K562 (cell line): ENCODE data around the gene PEX11A. TPM values are rescaled to one million over a fixed set of nuclear protein-coding genes. Genes with fewer than 3 reads are reported as not detected.

Source experiments
- ARNT ChIP-seq, 2 experiments: fragments of 450-650 bp; IDR thresholded peaks; 2 replicates each; pipeline ENCODE4 v1.6.1; 2016; ENCODE audit warnings: mild to moderate bottlenecking in 1 of 2
- BACH1 ChIP-seq: fragments of 200-800 bp; sonication (Bioruptor generic); IDR thresholded peaks from 2 replicates; pipeline ENCODE4 v1.6.1; 2016; ENCODE audit warnings: missing genetic modification characterization, missing compliant biosample characterization
- BRF1 ChIP-seq: IDR thresholded peaks from 3 replicates; pipeline ENCODE4 v1.6.1; 2011; ENCODE audit warnings: borderline replicate concordance, mild to moderate bottlenecking; ENCODE audit not compliant: insufficient read length; ENCODE audit errors: extremely low read depth
- DACH1 ChIP-seq: fragments of 450-650 bp; IDR thresholded peaks from 2 replicates; pipeline ENCODE4 v1.6.1; 2018; ENCODE audit not compliant: partially characterized antibody
- EWSR1 ChIP-seq: fragments of 450-650 bp; IDR thresholded peaks from 2 replicates; pipeline ENCODE4 v1.6.1; 2018; ENCODE audit warnings: borderline replicate concordance, mild to moderate bottlenecking, low read depth, moderate library complexity; ENCODE audit not compliant: partially characterized antibody
- GABPB1 ChIP-seq: sonication (generic); formaldehyde crosslinking; IDR thresholded peaks from 2 replicates; pipeline ENCODE4 v1.8.0; 2022; ENCODE audit warnings: mild to moderate bottlenecking, missing genetic modification reagents
- HDAC3 ChIP-seq: fragments of 450-650 bp; IDR thresholded peaks from 2 replicates; pipeline ENCODE4 v1.6.1; 2018; ENCODE audit warnings: borderline replicate concordance, mild to moderate bottlenecking, moderate library complexity; ENCODE audit not compliant: partially characterized antibody
- ILK ChIP-seq: fragments of 450-650 bp; IDR thresholded peaks from 2 replicates; pipeline ENCODE4 v1.6.1; 2016; ENCODE audit warnings: missing genetic modification characterization, low read depth, mild to moderate bottlenecking, missing compliant biosample characterization, moderate library complexity, borderline replicate concordance
- KLF10 ChIP-seq: fragments of 250-450 bp; sonication (Bioruptor Pico); IDR thresholded peaks from 2 replicates; pipeline ENCODE4 v1.6.1; 2021; ENCODE audit warnings: matching md5 sums
- MTF1 ChIP-seq: fragments of 250-450 bp; sonication (Bioruptor Pico); IDR thresholded peaks from 2 replicates; pipeline ENCODE4 v1.9.0; 2021; ENCODE audit warnings: moderate library complexity, mild to moderate bottlenecking, inconsistent platforms, borderline replicate concordance
- NFRKB ChIP-seq: fragments of 450-650 bp; IDR thresholded peaks from 2 replicates; pipeline ENCODE4 v1.6.1; 2016; ENCODE audit warnings: low read depth
- NFXL1 ChIP-seq: fragments of 450-650 bp; formaldehyde crosslinking; IDR thresholded peaks from 2 replicates; pipeline ENCODE4 v1.4.0; 2021; ENCODE audit warnings: mild to moderate bottlenecking
- NR3C1 ChIP-seq: sonication (generic); formaldehyde crosslinking; IDR thresholded peaks from 2 replicates; pipeline ENCODE4 v1.8.1; 2022; ENCODE audit warnings: missing genetic modification reagents
- PATZ1 ChIP-seq: fragments of 250-450 bp; sonication (Bioruptor Pico); IDR thresholded peaks from 2 replicates; pipeline ENCODE4 v1.5.0; 2020; ENCODE audit warnings: mild to moderate bottlenecking, borderline replicate concordance
- RFX5 ChIP-seq: IDR thresholded peaks from 2 replicates; pipeline ENCODE4 v1.6.1; 2011; ENCODE audit warnings: low read depth, mild to moderate bottlenecking, improper control_type of control experiment, low read length
- TBL1XR1 ChIP-seq, 2 experiments: IDR thresholded peaks; 2 replicates each; pipeline ENCODE4 v1.6.1; 2012; ENCODE audit warnings: improper control_type of control experiment in 2 of 2, low read length in 2 of 2, mild to moderate bottlenecking in 1 of 2
- TFAM ChIP-seq: fragments of 250-450 bp; sonication (Bioruptor Pico); conservative IDR thresholded peaks from 2 replicates; pipeline ENCODE4 v1.5.0; 2021; ENCODE audit warnings: mild to moderate bottlenecking, moderate library complexity
- THRAP3 ChIP-seq: fragments of 450-650 bp; IDR thresholded peaks from 2 replicates; pipeline ENCODE4 v1.6.1; 2016; ENCODE audit warnings: mild to moderate bottlenecking, inconsistent platforms, borderline replicate concordance
- ZBTB9 ChIP-seq: fragments of 450-650 bp; formaldehyde crosslinking; IDR thresholded peaks from 2 replicates; pipeline ENCODE4 v1.4.0; 2020; ENCODE audit warnings: mild to moderate bottlenecking, moderate library complexity
- ZNF316 ChIP-seq: fragments of 450-650 bp; IDR thresholded peaks from 2 replicates; pipeline ENCODE4 v1.6.1; 2016
- ZNF398 ChIP-seq: fragments of 250-450 bp; sonication (Bioruptor Pico); IDR thresholded peaks from 2 replicates; pipeline ENCODE4 v1.8.0; 2021; ENCODE audit warnings: moderate library complexity, mild to moderate bottlenecking, inconsistent platforms
- ZNF408 ChIP-seq: fragments of 250-450 bp; sonication (Bioruptor Pico); IDR thresholded peaks from 2 replicates; pipeline ENCODE4 v1.4.0; 2020; ENCODE audit warnings: low read depth, mild to moderate bottlenecking, moderate library complexity
- ZNF766 ChIP-seq: fragments of 200-800 bp; sonication (Bioruptor generic); conservative IDR thresholded peaks from 2 replicates; pipeline ENCODE4 v1.6.1; 2016; ENCODE audit warnings: missing genetic modification characterization, missing compliant biosample characterization
- ZNF778 ChIP-seq: fragments of 450-650 bp; formaldehyde crosslinking; IDR thresholded peaks from 2 replicates; pipeline ENCODE4 v1.4.0; 2020; ENCODE audit warnings: mild to moderate bottlenecking, moderate library complexity
- ZNF780A ChIP-seq: fragments of 250-450 bp; sonication (Bioruptor Pico); IDR thresholded peaks from 2 replicates; pipeline ENCODE4 v1.5.0; 2021; ENCODE audit warnings: mild to moderate bottlenecking
- polyA plus RNA-seq, 8 experiments: library from polyadenylated mRNA; depleted of rRNA in 4 of 8; stranded (reverse) in 5 of 8; unstranded in 3 of 8; fragments of >200 nt; fragmentation: Nextera tagmentation in 2 of 8; fragmentation: Illumina TruSeq in 1 of 8; extraction: Ambion mirVana in 2 of 8; extraction: Trizol in 1 of 8; gene quantifications; 2 replicates each; pipeline versions ENCODE4 v1.2.1 to v1.2.3, GENCODE V29; 2011 to 2014; ENCODE audit warnings: inconsistent platforms in 1 of 8, missing spikeins in 1 of 8
- total RNA-seq, 7 experiments: library from RNA; depleted of rRNA in 6 of 7; stranded (reverse); fragments of >200 nt in 6 of 7; fragmentation: Illumina TruSeq in 2 of 7; extraction: Trizol in 2 of 7; gene quantifications; 2 replicates each; pipeline versions ENCODE4 v1.2.1 to v1.2.3, GENCODE V29; 2011 to 2021; ENCODE audit warnings: low replicate concordance in 1 of 7

The PEX11A gene
- total and polyA plus RNA-seq, 9 of the 15 experiments (the other 6 are each of a cell fraction or from before 2014, with no cell fraction given): not detected

- TF ChIP-seq ZBTB9 (CRISPR knock-in tag) (no peak), GABPB1 (CRISPR knock-in tag) (no peak), ILK (tag) (no peak), RFX5 (no peak), NFRKB (no peak), ZNF778 (no peak), BRF1 (no peak), ZNF398 (CRISPR knock-in tag) (no peak), ZNF408 (CRISPR knock-in tag) (no peak), ARNT (IDR thresholded peaks at IDR 0.05) (no peak), EWSR1 (no peak), DACH1 (no peak), MTF1 (no peak), ZNF316 (no peak), ZNF780A (no peak), NR3C1 (CRISPR knock-in tag) (no peak), KLF10 (CRISPR knock-in tag) (no peak), HDAC3 (no peak), ZNF766 (CRISPR knock-in tag) (no peak), TFAM (CRISPR knock-in tag) (no peak), PATZ1 (no peak), NFXL1 (CRISPR knock-in tag) (no peak), THRAP3 (no peak), TBL1XR1 (IDR thresholded peaks at IDR 0.05; ENCODE audit: low read length in 2 of 2) (no peak), BACH1 (tag) (no peak)
Observed at GRCh38 chr15:89654847-89655805, 35.4 kb downstream of the PEX11A start, which contains the start of gene KIF7 (continued).
